GM23248 (cell line): ENCODE measurements around the gene SHC2. TPM values are rescaled to one million over a fixed set of nuclear protein-coding genes. Genes with fewer than 3 reads are reported as not detected.

ENCODE experiments used
- DNase-seq: peaks from one replicate; pipeline ENCODE4 v3.0.0-alpha.2; 2015
- H2AFZ ChIP-seq: fragments of 200-600 bp; sonication (generic); 2 replicates; pipeline ENCODE4 v1.6.1; 2016; ENCODE audit warnings: antibody characterized with exemption
- H3F3A ChIP-seq: fragments of 200-600 bp; sonication (generic); 2 replicates; pipeline ENCODE4 v1.6.1; 2016; ENCODE audit warnings: mild to moderate bottlenecking, antibody characterized with exemption, mixed run types; ENCODE audit not compliant: insufficient read depth
- H3K27ac ChIP-seq: fragments of 200-600 bp; sonication (generic); 2 replicates; pipeline ENCODE4 v1.5.1; 2016; ENCODE audit warnings: mild to moderate bottlenecking
- H3K27me3 ChIP-seq: fragments of 200-600 bp; sonication (generic); replicated peaks from 2 replicates; pipeline ENCODE4 v1.6.1; 2016; ENCODE audit warnings: mild to moderate bottlenecking; ENCODE audit not compliant: insufficient read depth
- H3K36me3 ChIP-seq: fragments of 200-600 bp; sonication (generic); 2 replicates; pipeline ENCODE4 v1.6.1; 2016; ENCODE audit warnings: low read depth, mild to moderate bottlenecking
- H3K4me1 ChIP-seq: fragments of 200-600 bp; sonication (generic); 2 replicates; pipeline ENCODE4 v1.6.1; 2016; ENCODE audit warnings: mild to moderate bottlenecking; ENCODE audit not compliant: insufficient read depth
- H3K4me2 ChIP-seq: fragments of 200-600 bp; sonication (generic); one replicate; pipeline ENCODE4 v1.6.1; 2016; ENCODE audit warnings: mild to moderate bottlenecking; ENCODE audit not compliant: unreplicated experiment
- H3K4me3 ChIP-seq: fragments of 200-600 bp; sonication (generic); 2 replicates; pipeline ENCODE4 v1.5.1; 2016; ENCODE audit warnings: mild to moderate bottlenecking
- H3K79me2 ChIP-seq: fragments of 200-600 bp; sonication (generic); 2 replicates; pipeline ENCODE4 v1.6.1; 2016; ENCODE audit warnings: mild to moderate bottlenecking; ENCODE audit not compliant: insufficient read depth
- H3K9ac ChIP-seq: fragments of 200-600 bp; sonication (generic); 2 replicates; pipeline ENCODE4 v1.6.1; 2016; ENCODE audit warnings: mild to moderate bottlenecking
- H3K9me2 ChIP-seq: fragments of 200-600 bp; sonication (generic); 2 replicates; pipeline ENCODE4 v1.6.1; 2016; ENCODE audit warnings: mixed run types, mild to moderate bottlenecking, moderate library complexity; ENCODE audit not compliant: insufficient read depth
- H3K9me3 ChIP-seq: fragments of 200-600 bp; sonication (generic); one replicate; pipeline ENCODE4 v1.6.1; 2017; ENCODE audit warnings: low read depth
- H4K20me1 ChIP-seq: fragments of 200-600 bp; sonication (generic); 2 replicates; pipeline ENCODE4 v1.6.0; 2016; ENCODE audit not compliant: insufficient read depth
- EZH2 ChIP-seq: fragments of 200-600 bp; sonication (generic); IDR thresholded peaks from 2 replicates; pipeline ENCODE4 v1.6.1; 2018; ENCODE audit warnings: antibody characterized with exemption, mild to moderate bottlenecking; ENCODE audit not compliant: insufficient read depth, poor library complexity, severe bottlenecking
- EZH2phosphoT487 ChIP-seq: fragments of 200-600 bp; sonication (generic); IDR thresholded peaks from 2 replicates; pipeline ENCODE4 v1.6.1; 2018; ENCODE audit warnings: antibody characterized with exemption, moderate library complexity, mild to moderate bottlenecking, low read depth; ENCODE audit not compliant: insufficient read depth
- whole genome bisulfite sequencing, 2 experiments: methylation state at CpG; one replicate each; pipeline ENCODE4 v1.1.6; 2015 to 2017; ENCODE audit warnings: low lambda C conversion rate in 2 of 2, low coverage in 1 of 2; ENCODE audit errors: missing lambda C conversion rate in 2 of 2; 5-methylcytosine and 5-hydroxymethylcytosine counted together
- in situ Hi-C: fragments of 300-500 bp; cut with MboI; formaldehyde crosslinking; loops from 2 replicates; pipeline ENCODE4 v1.15.0; 2020
- polyA plus RNA-seq: library from polyadenylated mRNA; unstranded; fragments of >200 nt; fragmentation: Nextera tagmentation; extraction: Ambion mirVana; gene quantifications from 2 replicates; pipeline ENCODE4 v1.2.1, GENCODE V29; 2016
- small RNA-seq: library from RNA; depleted of rRNA; stranded (forward); fragments of <200 nt; gene quantifications from one replicate; pipeline ENCODE3, GENCODE V24; 2014; ENCODE audit warnings: low read depth, low replicate concordance
- total RNA-seq: library from RNA; depleted of rRNA; stranded (reverse); fragments of >200 nt; shearing (Covaris generic); gene quantifications from 2 replicates; pipeline ENCODE4 v1.2.3, GENCODE V29; 2014; rRNA removed

The SHC2 gene
- total and polyA plus RNA-seq, 2 experiments from 2014 or later: not detected

- Histone ChIP-seq H4K20me1 (no peaks in the 10 kb centered on the region), H3K9me2 (no peaks in the 10 kb centered on the region), H3K79me2 (no peaks in the 10 kb centered on the region), H3K4me2 (no peak overlapping the region), H3K9ac (no peak overlapping the region), H3K36me3 (no peaks in the 10 kb centered on the region), H3K9me3 (no peaks in the 10 kb centered on the region), H3K4me1 (no peaks in the 10 kb centered on the region; the same call in 1 of the 2 replicates), H2AFZ (no peak overlapping the region), H3F3A (no peaks in the 10 kb centered on the region), H3K4me3 (no peak overlapping the region), H3K27ac (no peak overlapping the region), H3K27me3 (peaks cover 56% of the 10 kb centered on the region)
- TF ChIP-seq EZH2: no peak
- no peak for TF ChIP-seq EZH2phosphoT487
- DNase-seq: no peak
- WGBS, 2 experiments: 65 to 71% methylated on average over 12 to 13 of the region's 13 CpGs
- in situ Hi-C loops: no loop called here
Measured at GRCh38 chr19:369256-369655, 91.6 kb downstream of the SHC2 start.

- Histone ChIP-seq H3K4me2 (no peak overlapping the region), H3F3A (no peaks in the 10 kb centered on the region), H3K9me3 (no peaks in the 10 kb centered on the region), H3K79me2 (no peaks in the 10 kb centered on the region), H2AFZ (no peak overlapping the region), H3K4me3 (no peak overlapping the region), H3K9me2 (no peaks in the 10 kb centered on the region), H3K36me3 (no peaks in the 10 kb centered on the region), H3K9ac (no peak overlapping the region), H3K27ac (no peak overlapping the region), H3K27me3 (peaks cover 49% of the 10 kb centered on the region), H4K20me1 (no peaks in the 10 kb centered on the region), H3K4me1 (no peaks in the 10 kb centered on the region; the same call in 1 of the 2 replicates)
- no peak for TF ChIP-seq EZH2phosphoT487
- no peak for TF ChIP-seq EZH2
- 63 to 70% methylated on average over 7 of the region's 7 CpGs for WGBS, 2 experiments
- DNase-seq: no peak
- in situ Hi-C loops: no loop called here
Measured at GRCh38 chr19:368630-369024, 92.2 kb downstream of the SHC2 start.

GRCh38 chr19:367963-368629 is 92.7 kb downstream of the SHC2 start:
- H3K4me3 ChIP-seq: no peak overlapping the region
- WGBS, 2 experiments: 72 to 77% methylated on average over 21 to 22 of the region's 22 CpGs
- H2AFZ ChIP-seq: no peak overlapping the region
- TF ChIP-seq EZH2: no peak
- no peak for TF ChIP-seq EZH2phosphoT487
- peaks cover 44% of the 10 kb centered on the region for H3K27me3 ChIP-seq
- no peak overlapping the region for H3K27ac ChIP-seq
- H3K9me2 ChIP-seq: no peaks in the 10 kb centered on the region
- in situ Hi-C loops: no loop called here
- H3K79me2 ChIP-seq: no peaks in the 10 kb centered on the region
- no peaks in the 10 kb centered on the region; the same call in 1 of the 2 replicates for H3K4me1 ChIP-seq
- DNase-seq: no peak
- H3K36me3 ChIP-seq: no peaks in the 10 kb centered on the region
- H3K4me2 ChIP-seq: no peak overlapping the region
- no peaks in the 10 kb centered on the region for H3K9me3 ChIP-seq
- H4K20me1 ChIP-seq: no peaks in the 10 kb centered on the region
- H3F3A ChIP-seq: no peaks in the 10 kb centered on the region
- no peak overlapping the region for H3K9ac ChIP-seq

GRCh38 chr19:367561-367960 is 93.3 kb downstream of the SHC2 start:
- Histone ChIP-seq H3K36me3 (no peaks in the 10 kb centered on the region), H3K4me1 (no peaks in the 10 kb centered on the region; the same call in 1 of the 2 replicates), H3K9me2 (no peaks in the 10 kb centered on the region), H2AFZ (no peak overlapping the region), H3F3A (no peaks in the 10 kb centered on the region), H3K27ac (no peak overlapping the region), H3K9me3 (no peaks in the 10 kb centered on the region), H3K79me2 (no peaks in the 10 kb centered on the region), H3K27me3 (peaks cover 39% of the 10 kb centered on the region), H4K20me1 (no peaks in the 10 kb centered on the region), H3K4me2 (no peak overlapping the region), H3K4me3 (no peak overlapping the region), H3K9ac (no peak overlapping the region)
- WGBS, 2 experiments: 76 to 82% methylated on average over 14 of the region's 14 CpGs
- DNase-seq: no peak
- no peak for TF ChIP-seq EZH2phosphoT487
- TF ChIP-seq EZH2: no peak
- in situ Hi-C loops: no loop called here

GRCh38 chr19:366951-367350 is 93.9 kb downstream of the SHC2 start:
- no peaks in the 10 kb centered on the region for H3K36me3 ChIP-seq
- H3K9ac ChIP-seq: no peak overlapping the region
- TF ChIP-seq EZH2 (no peak), EZH2phosphoT487 (no peak)
- in situ Hi-C loops: no loop called here
- no peaks in the 10 kb centered on the region for H3K9me3 ChIP-seq
- H4K20me1 ChIP-seq: no peaks in the 10 kb centered on the region
- no peaks in the 10 kb centered on the region; the same call in 1 of the 2 replicates for H3K4me1 ChIP-seq
- no peak for DNase-seq
- H3K27me3 ChIP-seq: peaks cover 33% of the 10 kb centered on the region
- no peak overlapping the region for H3K4me3 ChIP-seq
- H3F3A ChIP-seq: no peaks in the 10 kb centered on the region
- H3K27ac ChIP-seq: no peak overlapping the region
- H3K4me2 ChIP-seq: no peak overlapping the region
- no peaks in the 10 kb centered on the region for H3K9me2 ChIP-seq
- 62 to 79% methylated on average over 8 of the region's 8 CpGs for WGBS, 2 experiments
- H2AFZ ChIP-seq: no peak overlapping the region
- no peaks in the 10 kb centered on the region for H3K79me2 ChIP-seq

Small RNA genes within 50 kb of the gene (small RNA-seq; reads per million reads assigned to genes)
- gene RNA5SP462: not detected

Other genes starting within 250 kb of the SHC2 start
- gene PLPP2, start 169.6 kb downstream of the SHC2 start, total RNA-seq: 1.4 and 4.3 TPM in 2 replicates
- gene PLPP2, start 169.6 kb downstream of the SHC2 start, polyA plus RNA-seq: 1.2 and 1.3 TPM in 2 replicates
- gene MIER2, start 116.2 kb downstream of the SHC2 start, total RNA-seq: 11.8 and 27.8 TPM in 2 replicates
- 28.6 and 30.7 TPM in 2 replicates for gene MIER2, start 116.2 kb downstream of the SHC2 start, polyA plus RNA-seq
- gene C2CD4C, start 51.9 kb downstream of the SHC2 start, total RNA-seq: 0.32 TPM in 1 of 2 replicates, not detected in the other
- gene C2CD4C, start 51.9 kb downstream of the SHC2 start, polyA plus RNA-seq: 0.05 TPM in 1 of 2 replicates, not detected in the other
- 0.54 TPM in 1 of 2 replicates, not detected in the other for gene MADCAM1, start 35.5 kb upstream of the SHC2 start, total RNA-seq
- gene MADCAM1, start 35.5 kb upstream of the SHC2 start, polyA plus RNA-seq: 0.11 and 0.38 TPM in 2 replicates
- 60.5 and 72.2 TPM in 2 replicates for gene TPGS1, start 46.5 kb upstream of the SHC2 start, total RNA-seq
- 18.9 and 22.0 TPM in 2 replicates for gene TPGS1, start 46.5 kb upstream of the SHC2 start, polyA plus RNA-seq
- 43.0 and 50.8 TPM in 2 replicates for gene CDC34, start 70.7 kb upstream of the SHC2 start, total RNA-seq
- 44.4 and 46.4 TPM in 2 replicates for gene CDC34, start 70.7 kb upstream of the SHC2 start, polyA plus RNA-seq
- not detected in 2 replicates for gene GZMM, start 83.0 kb upstream of the SHC2 start, total RNA-seq
- gene GZMM, start 83.0 kb upstream of the SHC2 start, polyA plus RNA-seq: not detected in 2 replicates
- gene BSG, start 111.6 kb upstream of the SHC2 start, total RNA-seq: 887 and 955 TPM in 2 replicates
- gene BSG, start 111.6 kb upstream of the SHC2 start, polyA plus RNA-seq: 939 and 970 TPM in 2 replicates
- 1.8 and 3.1 TPM in 2 replicates for gene HCN2, start 128.8 kb upstream of the SHC2 start, total RNA-seq
- 0.14 TPM in 1 of 2 replicates, not detected in the other for gene HCN2, start 128.8 kb upstream of the SHC2 start, polyA plus RNA-seq
- 36.2 and 48.8 TPM in 2 replicates for gene POLRMT, start 172.5 kb upstream of the SHC2 start, total RNA-seq
- 21.8 and 23.6 TPM in 2 replicates for gene POLRMT, start 172.5 kb upstream of the SHC2 start, polyA plus RNA-seq
- gene FGF22, start 178.8 kb upstream of the SHC2 start, total RNA-seq: 0.13 and 1.2 TPM in 2 replicates
- not detected in 2 replicates for gene FGF22, start 178.8 kb upstream of the SHC2 start, polyA plus RNA-seq
- 71.3 and 72.4 TPM in 2 replicates for gene RNF126, start 202.2 kb upstream of the SHC2 start, total RNA-seq
- 52.7 and 58.5 TPM in 2 replicates for gene RNF126, start 202.2 kb upstream of the SHC2 start, polyA plus RNA-seq
- gene FSTL3, start 215.4 kb upstream of the SHC2 start, total RNA-seq: 97.3 and 100 TPM in 2 replicates
- 39.2 and 41.4 TPM in 2 replicates for gene FSTL3, start 215.4 kb upstream of the SHC2 start, polyA plus RNA-seq
- not detected in 2 replicates for gene PRSS57, start 234.4 kb upstream of the SHC2 start, total RNA-seq
- not detected in 2 replicates for gene PRSS57, start 234.4 kb upstream of the SHC2 start, polyA plus RNA-seq
- 2.5 and 2.7 TPM in 2 replicates for gene PALM, start 247.9 kb upstream of the SHC2 start, total RNA-seq
- gene PALM, start 247.9 kb upstream of the SHC2 start, polyA plus RNA-seq: 0.32 and 0.36 TPM in 2 replicates